GM08714 (cell line): Measurements from ENCODE around the gene GDI2.

ENCODE experiments used
- H3K4me3 ChIP-seq: fragments of 200-500 bp; sonication (Bioruptor generic); 2 replicates; pipeline ENCODE4 v1.5.1; 2014; ENCODE audit warnings: mild to moderate bottlenecking, low read length, inconsistent platforms
- ZNF274 ChIP-seq: IDR thresholded peaks from 2 replicates; pipeline ENCODE4 v1.6.1; 2012; ENCODE audit warnings: mild to moderate bottlenecking, low read depth, low read length

The GDI2 gene

GRCh38 chr10:5730766-5731165 is 82.5 kb downstream of the GDI2 start:
- no peak overlapping the region for H3K4me3 ChIP-seq
- TF ChIP-seq ZNF274, result no peak

GRCh38 chr10:5723692-5724091 is 89.5 kb downstream of the GDI2 start:
- TF ChIP-seq ZNF274, result no peak

GRCh38 chr10:5720182-5720581 is 93.1 kb downstream of the GDI2 start:
- no peak overlapping the region for H3K4me3 ChIP-seq
- no peak for TF ChIP-seq ZNF274

More at GRCh38 chr10:5723692-5724091, 89.5 kb downstream of the GDI2 start:
- H3K4me3 ChIP-seq, result no peak overlapping the region

GRCh38 chr10:5719546-5719945 is 93.7 kb downstream of the GDI2 start:
- no peak overlapping the region for H3K4me3 ChIP-seq
- no peak for TF ChIP-seq ZNF274
